ELR (cell line): Measurements from ENCODE around the gene SMIM24.

ENCODE experiments used
- DNase-seq: peaks from one replicate; pipeline ENCODE4 v3.0.0-alpha.2; 2015; ENCODE audit warnings: low read depth

Gene SMIM24

DNA sequence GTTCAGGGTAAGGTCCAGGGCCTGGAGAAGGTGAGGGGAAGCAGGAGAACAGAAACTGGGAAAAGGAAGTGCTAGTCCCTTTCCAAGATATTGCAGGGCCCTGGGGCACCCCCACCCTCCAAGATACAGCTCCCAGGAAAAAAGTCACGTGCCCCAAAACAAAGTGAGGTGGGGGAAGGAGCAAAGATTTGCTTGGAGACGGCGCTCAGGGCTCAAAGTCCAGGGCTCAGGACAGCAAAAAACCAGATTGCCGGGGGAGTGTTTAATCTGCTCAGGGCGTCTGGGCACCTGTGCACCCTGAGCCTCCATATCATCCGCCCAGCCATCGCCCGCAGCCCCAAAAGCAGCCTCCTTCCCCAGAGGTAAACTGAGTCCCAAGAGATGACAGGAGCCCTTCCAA lies 6.3 kb downstream of the SMIM24 start:
- no peak for DNase-seq

DNA sequence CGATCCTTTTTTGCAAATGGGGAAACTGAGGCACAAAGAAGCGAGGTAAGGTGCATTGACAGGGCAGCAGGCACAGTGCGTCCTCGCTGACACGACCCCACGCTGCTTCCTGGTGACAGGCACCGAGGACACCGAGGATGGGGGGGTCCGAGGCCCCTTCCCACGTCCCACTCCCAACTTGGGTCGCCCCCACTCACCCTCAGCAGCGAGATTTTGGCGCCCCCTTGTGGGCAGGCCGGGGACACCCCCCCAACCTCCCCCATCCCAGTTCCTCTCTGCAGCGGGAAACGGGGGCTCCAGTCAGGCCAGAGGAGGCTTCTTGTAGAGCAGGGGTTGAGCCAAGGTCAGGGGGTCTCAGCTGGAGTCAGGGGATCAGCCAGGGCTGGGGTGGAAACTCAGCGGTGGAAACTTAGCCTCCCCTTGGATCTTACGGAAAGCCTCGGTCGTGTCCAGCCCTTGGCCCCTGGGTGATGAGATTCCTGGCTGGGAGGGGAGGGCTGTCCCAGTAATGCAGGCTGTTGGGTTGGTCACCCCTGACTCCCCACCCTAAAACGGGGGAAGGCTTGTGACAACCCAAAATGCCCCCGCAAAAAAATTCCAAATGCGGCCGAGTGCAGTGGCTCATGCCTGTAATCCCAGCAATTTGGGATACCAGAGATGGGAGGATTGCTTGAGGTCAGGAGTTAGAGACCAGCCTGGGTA lies 8.2 kb downstream of the SMIM24 start:
- peak; percentile 36 for DNase-seq

DNA sequence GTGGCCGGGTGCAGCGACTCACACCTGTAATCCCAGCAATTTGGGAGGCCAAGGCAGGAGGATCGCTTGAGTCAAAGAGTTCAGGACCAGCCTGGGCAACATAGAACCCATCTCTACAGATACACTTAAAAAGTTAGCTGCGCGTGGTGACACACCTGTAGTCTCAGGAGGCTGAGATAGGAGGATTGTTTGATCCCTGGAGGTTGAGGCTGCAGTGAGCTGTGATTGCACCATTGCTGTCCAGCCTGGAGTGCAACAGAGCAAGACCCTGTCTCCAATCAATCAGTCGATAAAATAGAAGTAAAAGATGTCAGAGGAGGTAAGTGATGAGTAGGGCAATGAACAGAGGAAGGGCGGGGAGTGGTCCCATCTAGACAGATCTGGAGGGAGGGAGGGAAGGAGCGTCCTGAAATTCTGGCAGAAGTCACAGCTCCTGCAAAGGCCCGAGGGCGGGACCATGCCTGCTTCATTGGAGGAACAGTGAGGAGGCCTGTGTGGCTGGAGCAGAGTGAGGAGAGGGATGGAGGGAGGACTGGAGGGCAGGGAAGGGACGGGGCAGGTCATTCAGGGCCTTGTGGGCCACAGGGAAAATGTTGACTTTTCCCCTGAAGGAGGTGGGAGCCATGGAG lies 9.7 kb downstream of the SMIM24 start:
- no peak for DNase-seq

GRCh38 chr19:3469638-3470499 lies 10.5 kb downstream of the SMIM24 start:
- no peak for DNase-seq

GRCh38 chr19:3468211-3468610 lies 12.1 kb downstream of the SMIM24 start:
- no peak for DNase-seq

- DNase-seq, result no peak
These were observed 12.7 kb downstream of the SMIM24 start for GRCh38 chr19:3467437-3468198.

DNA sequence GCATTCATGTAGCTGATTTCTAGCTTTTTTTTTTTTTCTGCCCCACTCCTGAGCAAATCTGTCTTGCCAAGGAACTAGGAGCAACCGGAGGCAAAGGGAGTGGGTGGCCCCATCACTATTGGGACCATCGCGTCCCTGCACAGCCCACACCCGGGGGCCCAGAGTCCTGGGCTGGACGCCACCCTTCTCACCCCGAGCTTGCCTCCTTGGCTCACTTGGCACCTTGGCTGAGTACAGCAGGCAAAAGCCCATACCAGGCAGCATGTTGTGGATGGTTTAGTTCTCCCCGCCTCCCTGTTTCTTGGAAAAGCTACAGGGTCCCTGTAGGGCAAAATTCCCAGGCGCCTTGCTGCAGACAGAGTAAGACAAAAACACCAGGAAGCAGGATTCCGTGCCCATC lies 13.7 kb downstream of the SMIM24 start:
- no peak for DNase-seq

DNA sequence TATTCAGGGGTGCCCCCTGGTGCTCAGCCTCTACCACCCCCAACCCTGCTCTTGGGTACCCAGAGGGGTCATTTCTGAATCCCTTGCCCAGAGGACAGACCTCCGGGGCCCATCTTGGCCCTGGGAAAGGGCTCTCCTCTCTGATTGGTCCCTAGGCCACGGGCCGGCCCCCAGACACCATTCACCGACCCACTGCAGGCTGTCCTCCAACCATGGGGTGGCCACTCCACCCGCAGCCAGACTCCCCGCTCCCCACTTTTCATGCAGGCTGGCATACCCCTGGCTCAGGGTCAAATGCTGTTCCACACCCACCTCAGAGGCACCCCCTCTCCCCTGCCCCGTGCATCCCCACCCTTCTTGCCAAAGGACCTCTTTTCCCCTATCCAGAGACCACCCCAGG lies 14.8 kb downstream of the SMIM24 start:
- no peak for DNase-seq

- DNase-seq, result no peak
These were observed 15.6 kb downstream of the SMIM24 start for GRCh38 chr19:3464587-3465235.

DNA sequence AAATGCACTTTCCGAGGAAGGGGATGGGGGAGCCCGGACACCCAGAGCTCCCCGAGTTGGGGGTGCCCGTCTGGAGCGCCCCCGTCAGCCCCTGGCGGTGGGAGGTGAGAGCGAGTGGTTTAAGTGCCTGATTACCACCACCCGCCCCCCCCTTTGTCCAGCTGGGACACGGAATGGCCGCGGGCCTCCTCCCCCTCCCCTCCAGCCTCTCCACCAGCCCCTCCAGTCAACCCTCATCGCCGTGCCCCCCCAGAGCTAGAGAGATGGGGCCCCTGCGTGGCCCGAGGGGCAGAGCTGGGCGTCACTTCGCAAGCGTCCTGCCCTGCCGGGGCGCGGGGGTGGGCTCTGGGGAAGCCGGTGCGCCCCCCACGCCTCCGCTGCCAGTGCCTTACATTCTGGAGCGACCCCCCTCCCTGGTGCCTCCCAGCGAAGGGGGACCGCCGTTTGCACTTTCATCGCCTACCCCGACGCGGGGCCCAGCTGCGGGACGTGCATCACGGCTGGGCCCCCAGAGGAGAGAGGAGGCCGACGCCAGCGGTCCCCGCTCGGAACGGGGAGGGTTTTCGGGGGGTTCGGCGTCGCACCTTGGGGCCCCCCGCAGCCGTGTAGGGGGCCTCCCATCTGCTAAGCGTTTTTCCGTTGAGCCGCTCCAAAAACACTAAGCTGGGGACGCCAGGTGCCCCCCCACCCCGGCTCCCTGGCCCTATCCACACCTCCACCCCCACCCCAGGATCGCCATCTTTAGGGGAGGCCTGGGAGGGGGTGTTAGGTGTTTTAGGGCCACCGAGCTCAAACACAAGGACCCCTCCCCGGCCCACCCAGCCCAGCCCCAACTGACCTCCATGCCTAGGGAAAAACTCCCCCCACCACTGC lies 16.4 kb downstream of the SMIM24 start:
- DNase-seq, result no peak

GRCh38 chr19:3462991-3463713 lies 17.2 kb downstream of the SMIM24 start:
- no peak for DNase-seq

- no peak for DNase-seq
These were observed 20.3 kb downstream of the SMIM24 start for GRCh38 chr19:3459965-3460582.

- peak; percentile 50 for DNase-seq
These were observed 21.0 kb downstream of the SMIM24 start for GRCh38 chr19:3459089-3459881.

- DNase-seq, result no peak
These were observed 21.9 kb downstream of the SMIM24 start for GRCh38 chr19:3458229-3459088.

DNA sequence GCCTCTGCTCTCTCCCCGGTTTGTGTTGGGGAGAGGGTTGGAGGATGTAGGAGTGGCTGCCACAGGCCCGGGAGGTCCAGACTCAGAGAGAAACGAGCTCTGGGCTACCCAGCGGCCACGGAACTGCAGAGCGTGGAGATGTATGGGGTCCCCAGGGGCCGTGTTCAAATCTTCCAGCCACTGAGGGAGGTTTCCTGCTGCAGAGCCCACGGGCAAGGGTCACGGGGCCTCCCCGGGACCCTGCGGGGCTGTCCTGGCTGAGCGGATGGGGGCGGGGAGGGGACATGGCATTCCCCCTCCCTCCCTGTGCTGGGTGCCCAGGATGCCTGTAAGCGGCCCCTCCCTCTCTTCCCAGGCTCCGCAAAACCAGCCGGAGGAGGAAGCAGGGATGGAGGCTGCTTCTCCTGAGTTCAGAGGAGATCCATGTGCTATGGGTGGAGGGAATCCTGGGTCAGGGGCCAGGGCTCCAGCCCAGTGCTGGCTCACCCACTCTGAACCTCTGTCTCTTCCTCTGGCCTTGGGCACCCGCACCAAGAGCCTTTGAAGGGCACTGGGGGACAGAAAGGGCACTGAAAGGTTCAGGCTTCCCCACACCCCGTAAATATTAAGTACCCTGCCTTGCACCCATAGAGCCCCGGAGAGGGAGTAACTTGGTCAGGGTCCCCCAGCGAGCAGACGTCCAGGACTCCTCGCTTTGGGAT lies 22.6 kb downstream of the SMIM24 start:
- no peak for DNase-seq

- DNase-seq, result no peak
These were observed 23.3 kb downstream of the SMIM24 start for GRCh38 chr19:3456925-3457527.
